H7 (cell line): ENCODE data around the gene HDAC10. TPM values are rescaled to one million over a fixed set of nuclear protein-coding genes. Genes with fewer than 3 reads are reported as not detected.

ENCODE experiments used
- DNase-seq: peaks from one replicate; pipeline ENCODE4 v3.0.0; 2012
- H3K27me3 ChIP-seq: 2 replicates; pipeline ENCODE4 v1.6.0; 2011; ENCODE audit warnings: mild to moderate bottlenecking, low read length; ENCODE audit not compliant: control insufficient read depth, insufficient read depth
- H3K36me3 ChIP-seq: replicated peaks from 2 replicates; pipeline ENCODE4 v1.5.1; 2011; ENCODE audit warnings: low read length; ENCODE audit not compliant: control insufficient read depth, insufficient read depth
- H3K4me3 ChIP-seq: 2 replicates; pipeline ENCODE4 v1.5.1; 2011; ENCODE audit warnings: low read depth, mild to moderate bottlenecking, control low read depth, low read length, moderate library complexity; ENCODE audit not compliant: insufficient read depth
- total RNA-seq: library from RNA; depleted of rRNA; stranded (reverse); fragments of >200 nt; shearing (Covaris generic); gene quantifications from 2 replicates; pipeline ENCODE4 v1.2.3, GENCODE V29; 2014

Gene HDAC10
- total RNA-seq, 1 experiment from 2014 or later, result 15.7 TPM

GRCh38 chr22:50227579-50228215 lies 23.4 kb downstream of the HDAC10 start:
- H3K27me3 ChIP-seq, result no peaks in the 10 kb centered on the region
- no peak for DNase-seq

GRCh38 chr22:50226875-50227165 lies 24.2 kb downstream of the HDAC10 start:
- Histone ChIP-seq H3K27me3 (no peaks in the 10 kb centered on the region), H3K36me3 (peaks cover 1% of the 10 kb centered on the region), H3K4me3 (no peak overlapping the region)
- DNase-seq, result no peak

More at GRCh38 chr22:50227579-50228215, 23.4 kb downstream of the HDAC10 start:
- H3K4me3 ChIP-seq, result no peak overlapping the region
- peaks cover 1% of the 10 kb centered on the region for H3K36me3 ChIP-seq

DNA sequence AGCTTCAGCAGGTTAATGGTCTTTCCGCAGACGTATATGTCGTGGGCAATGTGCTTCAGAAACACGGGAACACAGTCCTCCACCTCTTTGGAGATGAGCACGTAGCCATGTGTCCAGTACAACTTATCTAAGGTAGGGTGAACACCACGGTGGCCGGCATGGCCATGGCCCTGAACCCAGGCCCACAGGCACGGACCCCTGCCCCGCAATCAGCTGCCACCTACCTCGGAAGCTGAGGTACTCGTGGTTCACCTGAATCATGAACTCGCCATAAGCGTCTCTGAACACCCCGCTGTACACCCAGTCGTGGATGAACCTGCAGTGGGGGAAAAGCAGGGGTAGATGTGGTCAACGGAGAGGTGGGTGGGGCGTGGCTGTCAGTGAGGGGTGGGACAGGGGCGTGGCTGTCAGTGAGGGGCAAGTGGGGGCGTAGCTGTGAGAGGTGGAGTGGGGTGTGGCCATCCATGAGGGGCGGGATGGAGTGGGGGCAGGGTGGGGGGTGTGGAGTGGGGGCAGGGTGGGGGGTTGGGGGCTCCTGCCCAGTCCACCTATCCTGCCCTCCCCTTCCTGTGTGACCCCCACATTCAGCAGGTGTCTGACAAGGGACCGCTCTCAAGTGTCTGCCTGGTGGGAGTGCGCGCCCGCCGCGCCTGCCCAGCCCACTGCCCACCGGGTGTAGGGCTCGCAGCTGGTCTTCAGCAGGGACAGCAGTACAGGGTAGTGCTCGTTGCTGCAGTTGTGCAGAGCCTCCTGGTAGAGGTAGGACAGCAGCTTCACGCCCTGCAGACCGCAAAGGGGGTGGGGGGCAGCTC lies 24.8 kb downstream of the HDAC10 start:
- H3K36me3 ChIP-seq, result peaks cover 1% of the 10 kb centered on the region
- H3K27me3 ChIP-seq, result no peaks in the 10 kb centered on the region
- DNase-seq, result no peak
- no peak overlapping the region for H3K4me3 ChIP-seq

- no peak for DNase-seq
- H3K36me3 ChIP-seq, result peaks cover 1% of the 10 kb centered on the region
- H3K27me3 ChIP-seq, result no peaks in the 10 kb centered on the region
- no peak overlapping the region for H3K4me3 ChIP-seq
Observed at GRCh38 chr22:50225200-50225969, 25.7 kb downstream of the HDAC10 start.

GRCh38 chr22:50224071-50224470 lies 27.0 kb downstream of the HDAC10 start:
- no peak for DNase-seq
- no peak overlapping the region for H3K4me3 ChIP-seq
- H3K27me3 ChIP-seq, result no peaks in the 10 kb centered on the region
- peaks cover 1% of the 10 kb centered on the region for H3K36me3 ChIP-seq

DNA sequence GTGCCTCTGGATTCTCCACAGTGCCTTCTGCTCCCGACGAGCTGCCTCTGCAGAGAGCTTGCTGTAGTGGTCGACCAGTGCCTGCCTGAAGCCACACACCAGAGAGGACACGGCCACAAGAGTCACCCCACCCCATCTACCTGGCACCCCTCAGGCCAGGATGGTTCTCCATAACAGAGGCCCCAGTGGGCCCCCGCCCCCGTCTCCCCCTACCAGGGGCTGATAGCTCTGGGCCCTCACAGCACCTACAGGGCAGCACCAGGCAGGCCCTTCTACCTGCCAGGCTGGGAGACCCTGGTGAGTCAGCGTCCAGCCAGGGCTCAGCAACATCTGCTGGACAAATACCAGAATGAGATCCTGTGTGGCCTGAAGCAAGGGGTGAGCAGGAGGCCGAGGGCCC lies 28.6 kb downstream of the HDAC10 start:
- Histone ChIP-seq H3K27me3 (no peaks in the 10 kb centered on the region), H3K36me3 (peaks cover 7% of the 10 kb centered on the region), H3K4me3 (no peak overlapping the region)
- no peak for DNase-seq

DNA sequence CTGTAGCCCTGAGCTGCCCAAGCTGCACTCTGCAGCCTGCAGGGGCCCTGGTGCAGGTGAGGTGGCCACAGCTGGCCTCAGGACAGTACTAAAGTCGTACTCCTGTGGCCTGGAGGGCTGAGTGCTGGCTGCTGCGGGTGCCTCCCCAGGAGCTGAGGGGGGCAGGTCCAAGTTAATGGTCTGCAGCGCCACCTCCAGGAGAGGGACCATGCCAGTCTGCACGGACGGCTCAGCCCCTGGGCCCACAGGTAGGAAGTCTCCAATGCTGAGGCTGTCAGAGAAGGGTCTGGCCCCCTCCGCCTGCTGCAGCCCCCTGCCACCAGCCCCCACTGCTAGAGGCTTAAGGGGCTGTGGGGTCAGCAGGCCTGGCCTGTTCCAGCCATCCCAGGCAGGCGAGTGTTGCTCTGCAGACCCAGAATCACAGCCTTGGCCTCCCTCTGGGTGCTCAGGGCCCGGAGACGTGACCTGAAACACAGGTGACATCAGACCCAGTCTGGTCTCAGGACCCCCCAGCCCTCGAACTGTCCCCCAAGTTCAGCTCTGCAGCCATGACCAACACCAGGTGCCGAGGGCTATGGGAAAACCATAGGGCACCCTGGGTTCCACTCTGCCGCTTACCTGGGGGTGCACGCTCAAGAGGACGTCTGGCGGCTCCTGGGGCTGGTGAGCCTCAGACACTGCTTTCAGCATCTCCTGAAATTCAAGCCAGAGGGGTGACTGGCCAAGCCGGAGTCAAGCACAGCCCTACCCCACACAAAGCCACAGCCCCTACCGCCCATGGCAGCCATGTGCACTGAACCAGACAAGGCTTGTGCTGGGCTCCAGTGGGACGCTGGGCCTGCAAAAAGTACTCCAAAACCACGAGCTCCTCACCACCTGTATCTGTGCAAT lies 29.4 kb downstream of the HDAC10 start:
- peak; percentile 82 for DNase-seq
- Histone ChIP-seq H3K4me3 (no peak overlapping the region), H3K27me3 (no peaks in the 10 kb centered on the region), H3K36me3 (peaks cover 7% of the 10 kb centered on the region)

DNA sequence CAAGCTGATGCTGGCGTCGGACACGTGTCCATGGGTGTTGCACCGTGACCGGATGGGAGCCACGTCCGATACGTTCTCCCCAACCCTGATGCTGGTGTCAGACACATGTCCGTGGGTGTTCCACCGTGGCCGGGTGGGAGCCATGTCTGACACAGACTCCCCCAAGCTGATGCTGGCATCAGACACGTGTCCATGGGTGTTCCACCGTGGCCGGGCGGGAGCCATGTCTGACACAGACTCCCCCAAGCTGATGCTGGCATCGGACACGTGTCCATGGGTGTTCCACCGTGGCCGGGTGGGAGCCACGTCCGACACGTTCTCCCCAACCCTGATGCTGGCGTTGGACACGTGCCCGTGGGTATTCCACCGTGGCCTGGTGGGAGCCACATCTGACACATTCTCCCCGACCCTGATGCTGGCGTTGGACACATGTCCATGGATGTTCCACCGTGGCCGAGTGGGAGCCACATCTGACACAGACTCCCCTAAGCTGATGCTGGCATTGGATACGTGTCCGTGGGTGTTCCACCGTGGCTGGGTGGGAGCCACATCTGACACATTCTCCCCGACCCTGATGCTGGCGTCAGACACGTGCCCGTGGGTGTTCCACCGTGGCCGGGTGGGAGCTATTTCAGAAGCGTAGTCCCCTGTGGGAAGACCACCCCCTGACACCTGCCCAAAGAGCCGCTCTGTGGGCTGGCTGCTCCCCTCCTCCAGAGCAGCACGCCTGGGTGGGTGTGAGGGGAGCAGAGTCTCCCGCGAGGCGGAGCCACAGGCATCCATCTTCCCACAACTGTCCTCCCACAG lies 30.3 kb downstream of the HDAC10 start:
- H3K4me3 ChIP-seq, result no peak overlapping the region
- DNase-seq, result peak; percentile 56
- no peaks in the 10 kb centered on the region for H3K27me3 ChIP-seq
- H3K36me3 ChIP-seq, result peaks cover 14% of the 10 kb centered on the region

GRCh38 chr22:50219800-50220602 lies 31.1 kb downstream of the HDAC10 start:
- peaks cover 13% of the 10 kb centered on the region for H3K36me3 ChIP-seq
- no peaks in the 10 kb centered on the region for H3K27me3 ChIP-seq
- peak; percentile 59 for DNase-seq
- no peak overlapping the region for H3K4me3 ChIP-seq

GRCh38 chr22:50218996-50219727 lies 31.9 kb downstream of the HDAC10 start:
- H3K27me3 ChIP-seq, result no peaks in the 10 kb centered on the region
- DNase-seq, result peak; percentile 96
- peaks cover 13% of the 10 kb centered on the region for H3K36me3 ChIP-seq
- no peak overlapping the region for H3K4me3 ChIP-seq

- Histone ChIP-seq H3K27me3 (no peaks in the 10 kb centered on the region), H3K36me3 (peaks cover 13% of the 10 kb centered on the region), H3K4me3 (no peak overlapping the region)
- peak; percentile 76 for DNase-seq
Observed at GRCh38 chr22:50218153-50218995, 32.7 kb downstream of the HDAC10 start.
